Brain microvascular endothelial cell (primary cell): Measurements from ENCODE around the gene DAP3.

Source experiments
- DNase-seq: peaks from one replicate; pipeline ENCODE4 v3.0.0-alpha.2; 2020
- H3K27ac ChIP-seq: fragments of 250-450 bp; sonication (Bioruptor Pico); 2 replicates; pipeline ENCODE4 v1.5.1; 2020; ENCODE audit warnings: mild to moderate bottlenecking, moderate library complexity
- H3K27me3 ChIP-seq: fragments of 250-450 bp; sonication (Bioruptor Pico); replicated peaks from 2 replicates; pipeline ENCODE4 v1.5.1; 2020; ENCODE audit warnings: mild to moderate bottlenecking
- H3K36me3 ChIP-seq: fragments of 250-450 bp; sonication (Bioruptor Pico); replicated peaks from 2 replicates; pipeline ENCODE4 v1.5.1; 2020; ENCODE audit warnings: mild to moderate bottlenecking
- H3K4me3 ChIP-seq: 2 replicates; pipeline ENCODE4 v1.5.1; 2011; ENCODE audit warnings: low read depth, mild to moderate bottlenecking, control low read depth, low read length, moderate library complexity
- in situ Hi-C: cut with HindIII; loops from 2 replicates; pipeline ENCODE4 v1.10.0; 2017; ENCODE audit warnings: low sequenced_read_pairs, low pct_ligation_motif_present
- TF ChIP-seq, protein P1 (sequence below): IDR thresholded peaks from 2 replicates; pipeline ENCODE4 v1.5.1; 2011; ENCODE audit warnings: low read depth, mild to moderate bottlenecking, moderate library complexity, low read length, control low read depth, inconsistent platforms; ENCODE audit errors: missing control alignments

Gene DAP3

DNA sequence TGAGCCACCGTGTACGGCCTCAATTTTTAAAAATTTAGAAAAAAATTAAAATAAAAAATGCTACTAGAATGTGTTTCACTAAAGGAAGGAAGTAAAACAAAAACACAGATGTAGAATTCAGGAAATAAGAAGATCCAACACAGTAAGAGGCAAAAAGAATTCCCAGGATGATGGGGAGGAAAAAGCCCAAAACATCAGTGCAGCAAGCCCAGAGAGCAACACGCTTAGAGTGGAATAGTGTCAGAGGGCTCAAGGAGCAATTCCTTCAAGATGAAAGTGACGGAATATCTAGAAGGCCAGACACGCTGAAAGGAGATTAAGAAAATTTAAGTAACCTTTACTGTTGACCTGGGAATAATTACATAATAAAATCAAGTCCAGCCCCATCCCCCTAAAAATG, 80.4 kb downstream of the DAP3 start:
- H3K27me3 ChIP-seq, result no peaks in the 10 kb centered on the region
- peaks cover 64% of the 10 kb centered on the region for H3K36me3 ChIP-seq
- in situ Hi-C loops, result no loop called here
- H3K4me3 ChIP-seq, result no peak overlapping the region
- no peak for DNase-seq
- TF ChIP-seq, protein P1, sequence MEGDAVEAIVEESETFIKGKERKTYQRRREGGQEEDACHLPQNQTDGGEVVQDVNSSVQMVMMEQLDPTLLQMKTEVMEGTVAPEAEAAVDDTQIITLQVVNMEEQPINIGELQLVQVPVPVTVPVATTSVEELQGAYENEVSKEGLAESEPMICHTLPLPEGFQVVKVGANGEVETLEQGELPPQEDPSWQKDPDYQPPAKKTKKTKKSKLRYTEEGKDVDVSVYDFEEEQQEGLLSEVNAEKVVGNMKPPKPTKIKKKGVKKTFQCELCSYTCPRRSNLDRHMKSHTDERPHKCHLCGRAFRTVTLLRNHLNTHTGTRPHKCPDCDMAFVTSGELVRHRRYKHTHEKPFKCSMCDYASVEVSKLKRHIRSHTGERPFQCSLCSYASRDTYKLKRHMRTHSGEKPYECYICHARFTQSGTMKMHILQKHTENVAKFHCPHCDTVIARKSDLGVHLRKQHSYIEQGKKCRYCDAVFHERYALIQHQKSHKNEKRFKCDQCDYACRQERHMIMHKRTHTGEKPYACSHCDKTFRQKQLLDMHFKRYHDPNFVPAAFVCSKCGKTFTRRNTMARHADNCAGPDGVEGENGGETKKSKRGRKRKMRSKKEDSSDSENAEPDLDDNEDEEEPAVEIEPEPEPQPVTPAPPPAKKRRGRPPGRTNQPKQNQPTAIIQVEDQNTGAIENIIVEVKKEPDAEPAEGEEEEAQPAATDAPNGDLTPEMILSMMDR, result no peak
- no peak overlapping the region for H3K27ac ChIP-seq

DNA sequence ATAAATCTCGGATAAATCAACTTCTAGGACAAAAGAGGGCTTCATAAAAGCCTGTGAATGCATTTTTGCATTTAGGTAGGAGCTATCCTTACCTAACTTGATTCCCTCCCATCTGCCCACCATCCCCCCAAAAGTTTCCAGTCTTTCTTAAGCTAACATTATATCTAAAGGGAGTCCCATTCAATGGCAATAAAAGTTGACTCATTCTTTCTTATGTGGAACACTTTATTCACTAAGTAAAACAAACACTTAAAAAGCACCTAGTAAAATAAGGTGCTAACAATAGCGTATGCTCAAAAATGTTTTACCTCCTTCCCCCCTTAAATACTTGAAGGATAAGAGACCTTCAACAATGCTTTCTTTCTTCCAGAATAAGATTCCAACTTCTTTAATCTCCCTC, 84.3 kb downstream of the DAP3 start:
- Histone ChIP-seq H3K27ac (no peak overlapping the region), H3K36me3 (peaks cover 70% of the 10 kb centered on the region), H3K27me3 (no peaks in the 10 kb centered on the region), H3K4me3 (no peak overlapping the region)
- in situ Hi-C loops, result no loop called here
- TF ChIP-seq, protein P1, result no peak
- DNase-seq, result no peak

DNA sequence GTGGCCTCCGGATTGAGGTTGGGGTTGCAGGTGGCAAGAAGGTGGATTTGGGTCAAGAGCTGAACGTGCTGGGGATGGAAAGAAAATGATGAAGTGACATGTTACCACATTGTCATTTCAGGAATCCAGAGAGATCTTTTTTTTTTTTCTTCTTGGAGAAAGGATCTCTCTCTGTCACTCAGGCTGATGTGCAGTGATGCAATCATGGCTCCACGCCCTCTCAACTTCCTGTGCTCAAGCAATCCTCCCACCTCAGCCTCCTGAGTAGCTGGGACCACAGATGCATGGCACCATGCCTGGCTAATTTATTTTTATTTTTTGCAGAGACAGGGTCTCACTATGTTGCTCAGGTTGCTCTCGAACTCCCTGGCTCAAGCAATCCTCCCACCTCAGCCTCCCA, 87.5 kb downstream of the DAP3 start:
- TF ChIP-seq, protein P1, result no peak
- Histone ChIP-seq H3K27me3 (no peaks in the 10 kb centered on the region), H3K27ac (no peak overlapping the region), H3K4me3 (no peak overlapping the region), H3K36me3 (peaks cover 59% of the 10 kb centered on the region)
- in situ Hi-C loops, result no loop called here
- no peak for DNase-seq

DNA sequence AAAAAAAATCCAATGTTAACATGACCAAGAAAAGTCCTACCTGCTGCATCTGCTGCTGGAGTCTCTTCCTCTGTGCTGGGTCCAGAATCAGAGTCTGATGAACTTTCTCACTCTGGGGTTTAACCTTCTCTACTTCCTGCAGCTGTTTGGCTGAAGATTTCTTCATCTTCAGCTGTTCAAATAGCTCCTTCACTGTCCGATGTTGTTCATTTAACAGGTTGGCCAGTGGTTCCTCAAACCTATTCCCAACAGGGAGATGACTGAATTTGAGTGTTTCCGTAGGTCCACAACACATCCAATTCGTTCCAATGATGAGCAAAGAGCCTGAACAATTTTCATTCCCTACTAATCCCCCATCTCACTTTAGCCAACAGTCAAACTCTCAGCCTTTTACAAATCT, 88.7 kb downstream of the DAP3 start:
- no peaks in the 10 kb centered on the region for H3K27me3 ChIP-seq
- DNase-seq, result no peak
- in situ Hi-C loops, result no loop called here
- H3K36me3 ChIP-seq, result peaks cover 53% of the 10 kb centered on the region
- no peak overlapping the region for H3K4me3 ChIP-seq
- no peak overlapping the region for H3K27ac ChIP-seq
- TF ChIP-seq, protein P1, result no peak
